ENCODE measurements around the gene CALML5. TPM values are rescaled to one million over a fixed set of nuclear protein-coding genes. Genes with fewer than 3 reads are reported as not detected.
A peak's percentile ranks its signal among the peaks of the same experiment; 100 is the strongest.
"Not testable (repeated sequence)": the region's sequence is repeated elsewhere in the genome, so short reads cannot be mapped to it uniquely, and the experiment has no call there.

The CALML5 gene
- total RNA-seq, 2 experiments from 2014 or later, result not detected

- no peak overlapping the region for H3K27ac Mint-ChIP-seq
- CTCF ChIA-PET, result interaction anchor here (0.7 kb wide), 1 partner anchor 139 kb away, joined by 3 read pairs; no protein-coding TSS in a partner anchor
- H3K27me3 Mint-ChIP-seq, result peaks cover 4% of the 10 kb centered on the region
- H3K4me3 Mint-ChIP-seq, result no peak overlapping the region
- peaks cover 6% of the 10 kb centered on the region for H3K4me1 Mint-ChIP-seq
- ATAC-seq, result no peak
- no peaks in the 10 kb centered on the region for H3K36me3 Mint-ChIP-seq
- DNase-seq, result no peak
- no peaks in the 10 kb centered on the region for H3K9me3 Mint-ChIP-seq (ENCODE audit: low read depth)
Observed at GRCh38 chr10:5484205-5484604, 15.2 kb downstream of the CALML5 start.

GRCh38 chr10:5482016-5482415, 17.4 kb downstream of the CALML5 start:
- Mint-ChIP-seq H3K27me3 (peaks cover 4% of the 10 kb centered on the region), H3K27ac (no peak overlapping the region), H3K4me3 (no peak overlapping the region), H3K4me1 (peaks cover 6% of the 10 kb centered on the region), H3K9me3 (ENCODE audit: low read depth) (no peaks in the 10 kb centered on the region), H3K36me3 (no peaks in the 10 kb centered on the region)
- ATAC-seq, result no peak
- CTCF ChIA-PET, result no interaction called here
- no peak for DNase-seq

GRCh38 chr10:5481121-5481520, 18.2 kb downstream of the CALML5 start:
- no peak overlapping the region for H3K27ac Mint-ChIP-seq
- CTCF ChIA-PET, result no interaction called here
- H3K9me3 Mint-ChIP-seq (ENCODE audit: low read depth), result no peaks in the 10 kb centered on the region
- no peaks in the 10 kb centered on the region for H3K36me3 Mint-ChIP-seq
- H3K4me3 Mint-ChIP-seq, result no peak overlapping the region
- ATAC-seq, result no peak
- peaks cover 6% of the 10 kb centered on the region for H3K4me1 Mint-ChIP-seq
- DNase-seq, result no peak
- H3K27me3 Mint-ChIP-seq, result peaks cover 6% of the 10 kb centered on the region

DNA sequence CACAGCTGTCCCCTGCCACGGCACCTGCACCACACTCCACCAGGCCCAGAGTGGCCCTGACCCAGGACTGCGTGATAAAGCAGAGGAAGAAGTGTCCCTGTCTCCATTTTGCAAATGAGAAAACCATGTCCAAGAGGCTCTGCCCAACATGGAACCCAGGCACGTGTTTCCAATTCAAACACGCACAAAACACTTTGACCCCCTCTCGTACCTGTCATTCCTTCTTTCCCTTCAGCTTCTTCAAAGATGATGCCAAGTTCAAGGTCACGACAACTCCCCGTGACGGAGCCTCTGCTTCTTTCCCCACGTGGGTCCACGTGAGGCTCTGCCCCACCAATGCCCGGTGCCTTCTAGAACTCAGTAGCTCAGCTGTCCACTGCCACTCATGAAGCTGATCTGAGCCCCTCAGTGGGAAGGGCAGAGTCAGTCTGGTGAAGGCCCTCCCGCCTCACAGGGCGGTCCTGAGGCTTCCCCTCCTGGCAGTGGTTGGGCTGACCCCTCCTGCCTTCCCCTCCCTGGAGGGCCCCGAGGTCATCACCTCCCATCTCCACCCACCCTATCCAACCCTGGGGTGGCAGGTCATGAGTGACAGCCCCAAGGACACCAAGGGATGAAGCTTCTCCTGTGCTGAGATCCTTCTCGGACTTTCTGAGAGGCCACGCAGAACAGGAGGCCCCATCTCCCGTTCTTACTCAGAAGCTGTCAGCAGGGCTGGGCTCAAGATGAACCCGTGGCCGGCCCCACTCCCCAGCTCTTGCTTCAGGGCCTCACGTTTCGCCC, 19.0 kb downstream of the CALML5 start:
- Mint-ChIP-seq H3K27me3 (peaks cover 6% of the 10 kb centered on the region), H3K27ac (no peak overlapping the region), H3K9me3 (ENCODE audit: low read depth) (no peaks in the 10 kb centered on the region), H3K4me1 (peaks cover 6% of the 10 kb centered on the region), H3K36me3 (no peaks in the 10 kb centered on the region), H3K4me3 (no peak overlapping the region)
- DNase-seq, result no peak
- ATAC-seq, result no peak
- CTCF ChIA-PET, result interaction anchor here (1.7 kb wide), 1 partner anchor 143 kb away, joined by 4 read pairs; no protein-coding TSS in a partner anchor

- Mint-ChIP-seq H3K4me3 (no peak overlapping the region), H3K36me3 (no peaks in the 10 kb centered on the region), H3K27me3 (peaks cover 2% of the 10 kb centered on the region), H3K9me3 (ENCODE audit: low read depth) (no peaks in the 10 kb centered on the region), H3K4me1 (peaks cover 6% of the 10 kb centered on the region), H3K27ac (no peak overlapping the region)
- CTCF ChIA-PET, result interaction anchor here (1.6 to 1.7 kb wide), 2 partner anchors 143 to 150 kb away, joined by 4 to 5 read pairs; no protein-coding TSS in a partner anchor
- ATAC-seq (no peak), DNase-seq (no peak)
Observed at GRCh38 chr10:5479481-5480161, 19.7 kb downstream of the CALML5 start.

GRCh38 chr10:5478694-5479305, 20.6 kb downstream of the CALML5 start:
- Mint-ChIP-seq H3K27me3 (peaks cover 2% of the 10 kb centered on the region), H3K27ac (no peak overlapping the region), H3K9me3 (ENCODE audit: low read depth) (no peaks in the 10 kb centered on the region), H3K36me3 (no peaks in the 10 kb centered on the region), H3K4me1 (peaks cover 6% of the 10 kb centered on the region), H3K4me3 (no peak overlapping the region)
- no peak for ATAC-seq
- CTCF ChIA-PET, result interaction anchor here (1.6 to 1.7 kb wide), 2 partner anchors 144 to 151 kb away, joined by 4 to 5 read pairs; no protein-coding TSS in a partner anchor
- DNase-seq, result no peak

GRCh38 chr10:5477948-5478693, 21.2 kb downstream of the CALML5 start:
- DNase-seq, result no peak
- CTCF ChIA-PET, result interaction anchor here (1.6 to 1.7 kb wide), 2 partner anchors 145 to 152 kb away, joined by 4 to 5 read pairs; no protein-coding TSS in a partner anchor
- H3K9me3 Mint-ChIP-seq (ENCODE audit: low read depth), result no peaks in the 10 kb centered on the region
- no peak overlapping the region for H3K4me3 Mint-ChIP-seq
- H3K36me3 Mint-ChIP-seq, result no peaks in the 10 kb centered on the region
- peaks cover 2% of the 10 kb centered on the region for H3K27me3 Mint-ChIP-seq
- ATAC-seq, result no peak
- no peak overlapping the region for H3K27ac Mint-ChIP-seq
- peaks cover 6% of the 10 kb centered on the region for H3K4me1 Mint-ChIP-seq

- Mint-ChIP-seq H3K36me3 (no peaks in the 10 kb centered on the region), H3K9me3 (ENCODE audit: low read depth) (no peaks in the 10 kb centered on the region), H3K4me3 (no peak overlapping the region), H3K27ac (no peak overlapping the region), H3K4me1 (peaks cover 6% of the 10 kb centered on the region), H3K27me3 (peaks cover 3% of the 10 kb centered on the region)
- CTCF ChIA-PET, result no interaction called here
- DNase-seq, result no peak
- ATAC-seq, result no peak
Observed at GRCh38 chr10:5476918-5477525, 22.3 kb downstream of the CALML5 start.

DNA sequence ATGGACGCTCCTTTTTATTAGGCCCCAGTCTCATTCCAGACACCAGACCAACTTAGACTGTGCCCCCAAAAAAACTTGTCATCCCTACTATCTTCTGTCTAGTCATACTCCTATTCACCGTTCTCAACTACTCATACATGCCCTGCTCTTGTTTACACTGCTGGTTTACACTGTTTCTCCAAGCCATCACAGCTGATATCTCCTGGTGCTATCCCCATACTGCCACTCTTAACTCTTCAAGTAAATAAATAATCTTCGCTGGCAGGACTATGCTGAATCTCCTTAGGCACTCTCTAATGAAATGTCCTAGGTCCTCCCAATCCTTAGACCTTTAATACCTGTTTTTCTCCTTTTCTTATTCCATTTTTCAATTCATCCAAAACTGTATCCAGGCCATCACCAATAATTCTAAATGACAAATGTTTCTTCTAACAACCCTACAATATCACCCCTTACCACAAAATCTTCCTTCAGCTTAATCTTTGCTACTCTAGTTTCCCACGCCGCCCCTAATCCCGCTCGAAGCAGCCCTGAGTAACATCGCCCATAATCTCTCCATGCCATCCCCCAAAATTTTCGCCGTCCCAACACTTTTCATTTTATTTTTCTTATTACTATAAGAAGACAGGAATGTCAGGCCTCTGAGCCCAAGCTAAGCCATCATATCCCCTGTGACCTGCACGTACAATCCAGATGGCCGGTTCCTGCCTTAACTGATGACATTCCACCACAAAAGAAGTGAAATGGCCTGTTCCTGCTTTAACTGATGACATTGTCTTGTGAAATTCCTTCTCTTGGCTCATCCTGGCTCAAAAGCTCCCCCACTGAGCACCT, 23.2 kb downstream of the CALML5 start:
- H3K9me3 Mint-ChIP-seq (ENCODE audit: low read depth); H3K4me1 Mint-ChIP-seq; H3K4me3 Mint-ChIP-seq; H3K27ac Mint-ChIP-seq; CTCF ChIA-PET; H3K36me3 Mint-ChIP-seq; DNase-seq; H3K27me3 Mint-ChIP-seq; ATAC-seq: not testable (repeated sequence)

GRCh38 chr10:5475088-5475487, 24.3 kb downstream of the CALML5 start:
- ATAC-seq; H3K9me3 Mint-ChIP-seq (ENCODE audit: low read depth); H3K4me3 Mint-ChIP-seq; H3K27ac Mint-ChIP-seq; CTCF ChIA-PET; H3K27me3 Mint-ChIP-seq; H3K4me1 Mint-ChIP-seq; H3K36me3 Mint-ChIP-seq; DNase-seq: not testable (repeated sequence)

DNA sequence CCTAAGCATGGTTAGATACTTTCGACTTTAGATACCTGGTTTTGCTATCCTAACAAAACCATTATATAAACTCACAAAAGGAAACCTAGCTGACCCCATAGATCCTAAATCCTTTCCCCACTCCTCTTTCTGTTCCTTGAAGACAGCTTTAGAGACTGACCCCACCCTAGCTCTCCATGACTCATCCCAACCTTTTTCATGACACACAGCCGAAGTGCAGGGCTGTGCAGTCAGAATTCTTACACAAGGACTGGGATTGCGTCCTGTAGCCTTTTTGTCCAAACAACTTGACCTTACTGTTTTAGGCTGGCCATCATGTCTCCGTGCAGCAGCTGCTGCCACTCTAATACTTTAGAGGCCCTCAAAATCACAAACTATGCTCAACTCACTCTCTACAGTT, 24.7 kb downstream of the CALML5 start:
- H3K27me3 Mint-ChIP-seq; H3K4me1 Mint-ChIP-seq; CTCF ChIA-PET; H3K9me3 Mint-ChIP-seq (ENCODE audit: low read depth); H3K27ac Mint-ChIP-seq; ATAC-seq; H3K4me3 Mint-ChIP-seq; H3K36me3 Mint-ChIP-seq: not testable (repeated sequence)
- peak; percentile 15 for DNase-seq

- CTCF ChIA-PET, result no interaction called here
Observed at GRCh38 chr10:5470062-5470751, 29.2 kb downstream of the CALML5 start.

More at GRCh38 chr10:5470062-5470751, 29.2 kb downstream of the CALML5 start:
- no peak overlapping the region for H3K4me3 Mint-ChIP-seq
- H3K36me3 Mint-ChIP-seq, result peaks cover 1% of the 10 kb centered on the region
- peaks cover 3% of the 10 kb centered on the region for H3K9me3 Mint-ChIP-seq (ENCODE audit: low read depth)
- no peak overlapping the region for H3K27ac Mint-ChIP-seq
- H3K27me3 Mint-ChIP-seq, result peaks cover 6% of the 10 kb centered on the region
- no peaks in the 10 kb centered on the region for H3K4me1 Mint-ChIP-seq
- ATAC-seq (no peak), DNase-seq (no peak)
